GM21447 (cell line): Measurements from ENCODE around the gene MAN2A1.

ENCODE experiments used
- ATAC-seq: cut with Tn5 transposase; IDR thresholded peaks from one replicate; pipeline ENCODE4 v1.9.1; 2021; ENCODE audit not compliant: unreplicated experiment

The MAN2A1 gene

GRCh38 chr5:109900461-109900860, 210.7 kb downstream of the MAN2A1 start:
- ATAC-seq, result no peak

GRCh38 chr5:109900911-109901627, 211.3 kb downstream of the MAN2A1 start:
- no peak for ATAC-seq

- no peak for ATAC-seq
These were observed 211.9 kb downstream of the MAN2A1 start for GRCh38 chr5:109901628-109901981.

GRCh38 chr5:109903061-109903460, 213.3 kb downstream of the MAN2A1 start:
- no peak for ATAC-seq

- no peak for ATAC-seq
These were observed 216.2 kb downstream of the MAN2A1 start for GRCh38 chr5:109905906-109906305.

- no peak for ATAC-seq
These were observed 217.5 kb downstream of the MAN2A1 start for GRCh38 chr5:109907189-109907588.

GRCh38 chr5:109907731-109908130, 218.0 kb downstream of the MAN2A1 start:
- no peak for ATAC-seq

GRCh38 chr5:109908366-109908765, 218.6 kb downstream of the MAN2A1 start:
- no peak for ATAC-seq

GRCh38 chr5:109910874-109911273, 221.1 kb downstream of the MAN2A1 start:
- ATAC-seq, result no peak

GRCh38 chr5:109911731-109912130, 222.0 kb downstream of the MAN2A1 start:
- ATAC-seq, result no peak

- ATAC-seq, result no peak
These were observed 225.2 kb downstream of the MAN2A1 start for GRCh38 chr5:109914906-109915305.

- ATAC-seq, result no peak
These were observed 226.9 kb downstream of the MAN2A1 start for GRCh38 chr5:109916481-109917153.
